Right kidney (tissue), 1 donor: ENCODE measurements around the gene HINT3.
"Not testable (repeated sequence)": the region's sequence is repeated elsewhere in the genome, so short reads cannot be mapped to it uniquely, and the experiment has no call there.

ENCODE experiments used
- DNase-seq: peaks from one replicate; pipeline ENCODE4 v3.0.0-alpha.2; 2016

The HINT3 gene

GRCh38 chr6:125959041-125959440, 2.5 kb downstream of the HINT3 start:
- no peak for DNase-seq

GRCh38 chr6:125961117-125961516, 4.5 kb downstream of the HINT3 start:
- DNase-seq, result no peak

- DNase-seq, result no peak
Measured at GRCh38 chr6:125962900-125963497, 6.4 kb downstream of the HINT3 start.

DNA sequence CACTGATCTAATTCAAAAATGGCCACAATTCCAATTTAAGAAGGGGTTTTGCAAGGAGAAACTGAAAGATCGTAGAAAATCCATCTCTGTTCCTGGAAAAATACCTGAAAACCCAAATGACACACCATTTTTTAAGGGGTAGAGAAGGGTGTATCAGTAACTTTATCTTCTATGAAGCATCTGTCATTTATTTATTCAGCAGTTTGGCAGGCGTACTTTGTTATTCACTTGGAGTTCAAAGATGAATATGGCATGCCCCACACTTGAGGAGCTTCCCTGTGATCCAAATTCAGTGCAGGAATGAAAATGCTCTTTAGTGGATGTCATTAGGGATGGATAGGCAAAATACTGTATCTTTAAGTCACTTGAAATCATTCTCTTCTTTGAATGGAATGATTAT, 7.2 kb downstream of the HINT3 start:
- no peak for DNase-seq

- DNase-seq, result no peak
Measured at GRCh38 chr6:125966569-125966968, 10.0 kb downstream of the HINT3 start.

- no peak for DNase-seq
Measured at GRCh38 chr6:125968493-125968892, 11.9 kb downstream of the HINT3 start.

GRCh38 chr6:125970760-125971159, 14.2 kb downstream of the HINT3 start:
- DNase-seq, result no peak

- not testable (repeated sequence) for DNase-seq
Measured at GRCh38 chr6:125972478-125972877, 15.9 kb downstream of the HINT3 start.

DNA sequence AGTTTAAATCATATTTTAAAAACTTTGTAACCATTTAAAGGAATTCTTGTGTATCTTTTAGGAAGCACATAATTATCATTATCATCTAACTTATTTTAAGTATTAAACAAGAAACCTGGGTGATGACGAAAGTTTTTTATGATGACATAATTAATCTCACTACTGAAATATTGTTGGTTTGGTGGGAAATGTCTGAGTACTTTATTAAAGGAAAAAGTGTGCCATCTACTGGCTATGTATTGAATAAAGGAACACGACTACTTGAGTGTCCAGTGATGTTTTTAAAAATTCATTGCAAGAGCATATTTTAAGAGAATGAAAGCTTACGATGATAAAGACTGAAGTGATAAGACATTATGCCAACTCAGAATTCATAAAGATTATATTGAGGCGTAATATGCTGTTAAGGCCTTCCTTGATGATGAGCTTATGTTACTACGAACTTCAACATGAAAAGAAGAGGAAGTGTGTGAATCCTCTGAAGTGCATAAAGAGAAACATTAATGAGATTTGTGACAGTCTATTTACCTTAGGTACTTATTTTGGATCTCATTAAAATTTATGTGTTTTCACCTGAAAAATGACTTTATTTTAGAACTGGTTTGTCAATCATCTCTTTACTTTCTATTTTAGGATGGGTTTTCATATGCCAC, 17.8 kb downstream of the HINT3 start:
- no peak for DNase-seq

DNA sequence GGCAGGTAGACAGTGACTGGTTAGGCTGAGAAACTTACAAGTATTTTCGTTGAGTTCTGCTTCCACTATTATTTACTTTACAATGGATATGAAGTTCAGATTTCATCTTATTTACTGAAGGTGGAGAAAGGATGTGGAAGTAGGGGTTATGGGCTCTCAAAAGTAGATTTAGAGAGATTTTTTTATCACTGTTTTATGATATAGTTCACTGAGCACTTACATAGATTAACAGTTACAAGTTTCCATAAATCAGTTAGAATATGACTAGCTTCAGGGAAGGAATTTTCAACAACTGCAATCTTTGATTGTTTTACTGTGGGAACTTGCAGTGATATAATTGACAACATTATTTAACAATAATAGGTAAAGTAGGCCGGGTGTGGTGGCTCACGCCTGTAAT, 22.5 kb downstream of the HINT3 start:
- no peak for DNase-seq

DNA sequence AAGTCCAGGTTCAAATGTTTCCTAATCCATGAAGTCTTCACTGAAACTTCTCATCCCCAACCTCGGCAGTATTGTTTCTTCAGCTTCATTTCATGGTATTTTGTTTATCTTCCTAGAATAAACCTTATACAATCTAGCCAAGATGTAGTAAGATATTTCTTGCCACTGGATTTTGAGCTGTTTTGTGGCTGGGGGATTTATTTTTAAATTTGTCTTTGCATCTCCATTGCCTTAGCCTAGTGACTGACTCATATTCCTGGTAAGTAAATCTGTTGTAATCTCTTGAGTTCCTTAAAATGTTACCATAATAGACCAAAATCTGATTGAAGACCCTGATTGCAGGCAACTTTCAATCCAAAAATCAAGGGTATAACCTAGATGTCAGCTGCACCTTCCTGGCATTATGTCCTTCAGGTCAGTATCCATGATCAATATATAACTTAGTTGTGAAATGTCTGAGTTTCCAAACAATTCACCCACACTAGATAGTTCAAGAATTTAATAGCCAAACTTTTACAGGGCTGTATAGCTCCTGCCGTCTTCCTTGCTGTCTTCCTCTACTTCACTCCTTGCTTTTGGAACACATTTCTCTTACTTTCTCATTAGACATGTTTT, 25.1 kb downstream of the HINT3 start:
- no peak for DNase-seq

DNA sequence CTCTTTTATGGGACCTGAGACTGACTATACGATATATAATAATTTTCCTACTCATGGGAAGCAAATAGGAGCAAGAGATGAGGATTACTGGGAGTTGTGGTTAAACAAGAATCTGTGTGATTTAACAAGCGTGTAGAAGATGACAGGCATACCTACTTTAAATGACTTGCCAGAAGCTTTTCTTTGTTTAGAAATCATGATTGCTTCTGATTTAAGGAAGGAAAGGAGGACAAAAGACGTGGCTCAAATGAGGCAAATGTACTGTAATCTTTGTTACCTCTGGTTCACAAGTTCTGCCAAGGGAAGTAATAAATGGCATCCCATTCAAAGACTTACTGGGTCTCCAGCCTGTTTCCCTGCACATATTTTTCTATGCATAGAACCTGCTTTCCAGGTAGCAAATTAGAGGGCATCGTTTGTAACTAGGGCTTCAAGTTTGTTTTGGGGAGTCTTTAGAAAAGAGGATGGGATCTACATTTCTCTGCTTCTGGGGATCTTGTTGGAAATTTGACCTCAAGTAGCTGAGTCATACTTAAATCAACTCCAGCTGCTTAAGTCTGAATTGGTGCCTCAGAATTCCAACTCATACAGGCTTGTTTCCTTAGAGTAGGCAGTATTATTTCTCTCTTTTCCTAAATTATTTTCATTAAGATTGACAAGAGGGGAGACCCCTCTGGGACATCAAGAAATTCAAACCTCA, 26.8 kb downstream of the HINT3 start:
- no peak for DNase-seq

DNA sequence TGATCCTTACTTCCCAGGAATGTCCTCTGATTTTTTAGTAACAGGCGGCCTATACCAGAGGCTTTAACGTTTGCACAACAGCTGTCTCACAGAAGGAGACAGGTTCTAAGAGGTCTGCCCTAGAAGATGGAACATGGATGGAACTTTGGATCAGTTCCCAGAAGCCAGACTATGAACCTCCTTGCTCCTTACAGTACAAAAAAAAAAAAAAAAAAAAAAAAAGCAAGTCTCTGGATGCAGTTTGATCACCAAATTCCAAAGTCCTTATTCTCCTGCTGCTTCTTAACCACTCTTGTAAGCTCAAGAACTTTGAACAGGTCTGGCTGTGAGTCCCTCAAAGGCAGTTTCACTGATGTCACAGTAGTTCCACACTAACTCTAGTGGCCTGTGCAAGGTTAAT, 27.7 kb downstream of the HINT3 start:
- DNase-seq, result no peak

DNA sequence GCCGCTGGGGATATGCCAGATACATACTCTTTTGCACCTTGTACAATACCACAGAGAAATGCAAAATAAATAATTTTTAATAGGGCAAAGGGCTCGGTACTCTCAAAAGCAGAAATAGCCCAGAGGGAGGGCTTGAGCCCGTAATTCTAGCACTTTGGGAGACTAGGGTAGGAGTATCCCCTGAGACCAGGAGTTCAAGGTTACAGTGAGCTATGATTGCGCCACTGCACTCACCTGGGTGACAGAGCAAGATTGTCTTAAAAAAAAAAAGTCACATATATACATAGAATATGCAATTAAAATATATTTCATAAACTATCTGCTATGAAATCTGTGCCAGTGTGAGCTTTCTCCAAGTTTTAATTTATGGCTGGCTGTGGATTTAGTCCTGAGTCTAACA, 29.0 kb downstream of the HINT3 start:
- DNase-seq, result no peak

GRCh38 chr6:125985979-125986300, 29.4 kb downstream of the HINT3 start:
- no peak for DNase-seq

DNA sequence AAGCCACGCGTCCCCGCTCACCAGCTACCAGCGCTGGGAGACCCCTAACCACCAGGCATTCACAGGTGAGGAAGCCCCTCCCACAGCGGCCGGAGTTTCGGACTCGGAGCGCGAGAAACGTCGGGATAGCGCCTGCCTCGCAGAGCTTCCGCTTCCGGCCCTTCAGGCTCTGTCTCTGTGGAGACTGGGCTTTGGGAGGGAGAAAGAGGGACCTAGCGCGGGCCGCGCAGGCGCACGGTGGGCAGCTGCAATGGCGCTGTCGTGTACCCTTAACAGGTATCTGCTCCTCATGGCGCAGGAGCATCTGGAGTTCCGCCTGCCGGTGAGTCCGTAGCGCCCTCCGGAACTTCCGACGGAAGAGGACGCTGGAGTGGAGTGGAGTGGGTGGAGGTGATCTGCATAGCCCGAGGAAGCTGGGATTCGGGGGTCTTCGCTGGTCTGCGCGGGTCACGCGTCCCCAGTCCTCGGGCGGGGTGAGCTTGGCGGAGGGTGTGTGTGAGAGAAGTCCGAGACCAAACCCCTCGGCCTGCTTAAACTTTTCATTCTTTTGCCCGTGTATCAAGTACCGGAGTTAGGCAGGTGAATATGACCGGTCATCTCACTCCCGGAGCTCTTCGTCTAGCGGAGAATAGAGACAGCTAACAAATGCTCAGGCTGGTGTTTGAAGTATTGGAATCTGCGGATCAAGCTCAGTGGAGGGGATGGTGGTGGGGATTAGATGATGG, 29.9 kb downstream of the HINT3 start, which contains the start of gene TRMT11:
TSS of gene TRMT11 (plus strand) at position 240 of the 725 bp plus-strand sequence. CDS start at position 251, 11 bp downstream.
- DNase-seq, result peak; percentile 88

DNA sequence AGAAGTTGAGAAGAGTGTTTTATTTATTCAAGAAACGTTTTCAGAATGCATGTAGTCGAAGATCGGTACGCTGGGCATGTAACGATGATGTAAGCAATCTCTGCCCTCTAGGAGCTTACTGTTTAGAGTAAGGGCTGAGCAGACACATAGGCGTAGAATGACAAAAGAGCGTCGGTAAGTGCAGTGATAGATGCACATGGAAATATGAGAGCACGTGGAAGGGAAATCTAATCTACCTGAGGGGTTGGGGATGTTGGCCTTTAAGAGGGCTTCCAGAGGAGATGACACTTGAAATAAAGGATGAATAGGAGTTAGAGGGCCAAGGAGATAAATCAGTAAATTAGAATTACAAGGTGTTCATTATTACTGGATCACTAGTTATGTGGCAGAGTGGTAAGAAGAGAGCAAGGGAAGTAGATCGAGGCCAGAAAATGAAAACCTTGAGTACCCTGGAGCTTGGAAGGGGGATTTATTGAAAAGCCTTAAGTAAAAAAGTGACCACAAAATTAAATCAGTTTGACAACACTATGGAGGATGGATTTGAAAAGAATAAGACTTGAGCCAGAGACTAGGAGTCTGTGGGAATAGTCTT, 30.6 kb downstream of the HINT3 start:
- DNase-seq, result no peak

GRCh38 chr6:125988280-125988679, 31.7 kb downstream of the HINT3 start:
- no peak for DNase-seq

GRCh38 chr6:125989631-125990030, 33.1 kb downstream of the HINT3 start:
- DNase-seq, result no peak

- no peak for DNase-seq
Measured at GRCh38 chr6:125991653-125992052, 35.1 kb downstream of the HINT3 start.

- DNase-seq, result no peak
Measured at GRCh38 chr6:125994670-125995488, 38.3 kb downstream of the HINT3 start.
